Ascending aorta (tissue), 2 donors: ENCODE measurements around the gene CRYZL1. TPM values are rescaled to one million over a fixed set of nuclear protein-coding genes. Genes with fewer than 3 reads are reported as not detected.

ENCODE experiments used
- DNase-seq, 2 donors: peaks; one replicate each; pipeline ENCODE4 v3.0.0-alpha.2; 2019; ENCODE audit warnings: low spot score in 2 of 2
- H3K27ac ChIP-seq, 2 donors: fragments of 200-600 bp; sonication (generic); one replicate each; pipeline ENCODE4 v1.5.1; 2016 to 2017; ENCODE audit warnings: mild to moderate bottlenecking in 1 of 2
- H3K27me3 ChIP-seq: fragments of 200-600 bp; sonication (generic); one replicate; pipeline ENCODE4 v1.5.1; 2017
- H3K36me3 ChIP-seq, 2 donors: fragments of 200-600 bp; sonication (generic); one replicate each; pipeline ENCODE4 v1.5.1; 2016
- H3K4me1 ChIP-seq, 2 donors: fragments of 200-600 bp; sonication (generic); one replicate each; pipeline ENCODE4 v1.5.1; 2016 to 2017; ENCODE audit warnings: mild to moderate bottlenecking in 1 of 2
- H3K4me3 ChIP-seq, 2 donors: fragments of 200-600 bp; sonication (generic); one replicate each; pipeline ENCODE4 v1.5.1; 2016 to 2017; ENCODE audit warnings: mild to moderate bottlenecking in 1 of 2
- H3K9me3 ChIP-seq, 2 donors: fragments of 200-600 bp; sonication (generic); one replicate each; pipeline ENCODE4 v1.5.1; 2016
- CTCF ChIP-seq, 3 experiments: fragments of 200-600 bp in 2 of 3; fragments of 450-650 bp in 1 of 3; sonication (generic) in 2 of 3; IDR thresholded peaks; one replicate each; pipeline ENCODE4 v1.5.1; 2016 to 2019; ENCODE audit warnings: antibody characterized with exemption in 3 of 3, mild to moderate bottlenecking in 1 of 3, moderate library complexity in 1 of 3
- intact Hi-C: fragments of 100-400 bp; cut with DNase I; formaldehyde crosslinking; loops from one replicate; pipeline ENCODE4 v1.15.1; 2023
- total RNA-seq: library from RNA; depleted of rRNA; stranded (reverse); fragments of >200 nt; gene quantifications from one replicate; pipeline ENCODE4 v1.1.0, GENCODE V29; 2016

CRYZL1 gene
- total RNA-seq, 1 donor from 2014 or later: 20.0 TPM

DNA sequence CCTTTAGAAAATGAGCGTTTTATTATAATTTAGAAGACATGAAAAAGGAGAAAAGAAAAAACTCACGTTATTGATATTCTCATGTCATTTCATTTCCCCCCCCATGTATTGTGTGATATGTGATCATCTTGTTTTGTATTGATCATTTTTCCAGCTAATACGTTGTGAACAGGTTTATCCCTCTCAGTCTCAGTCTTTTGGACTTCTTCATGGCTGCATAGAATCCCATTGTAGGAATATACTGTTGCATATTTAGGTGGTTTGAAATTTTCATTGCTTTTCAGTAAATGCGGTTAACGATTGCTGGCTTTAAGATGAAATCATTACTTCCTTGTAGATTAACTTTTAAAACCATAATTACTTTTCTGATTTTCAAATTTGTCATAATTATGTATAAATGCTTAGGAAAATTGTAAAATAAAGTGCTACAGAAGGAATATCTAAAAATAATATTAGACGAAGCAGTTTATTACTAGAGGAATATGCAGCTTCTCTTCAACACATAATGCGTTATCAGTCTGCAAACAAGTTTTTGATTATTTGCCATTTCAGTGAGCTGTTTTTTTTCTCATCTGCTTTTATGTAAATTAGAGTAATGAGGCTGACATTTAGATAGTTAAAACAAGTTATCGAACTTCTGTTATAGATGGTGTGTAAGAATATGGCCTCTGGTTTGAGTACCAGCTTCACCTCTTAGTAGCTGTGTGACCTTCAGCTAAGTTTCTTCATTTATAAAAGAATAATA lies 96.9 kb downstream of the CRYZL1 start:
- intact Hi-C loops: no loop called here
- TF ChIP-seq CTCF (IDR thresholded peaks at IDR 0.05): no peak
- H3K27ac ChIP-seq: no peak overlapping the region
- peaks cover 19 to 25% of the 10 kb centered on the region in 2 donors for H3K36me3 ChIP-seq
- H3K9me3 ChIP-seq: no peaks in the 10 kb centered on the region
- peak overlapping the region; percentile 79 to 82 for H3K4me3 ChIP-seq
- DNase-seq: no peak
- peaks cover 0 to 18% of the 10 kb centered on the region in 2 donors for H3K4me1 ChIP-seq
- no peaks in the 10 kb centered on the region for H3K27me3 ChIP-seq

DNA sequence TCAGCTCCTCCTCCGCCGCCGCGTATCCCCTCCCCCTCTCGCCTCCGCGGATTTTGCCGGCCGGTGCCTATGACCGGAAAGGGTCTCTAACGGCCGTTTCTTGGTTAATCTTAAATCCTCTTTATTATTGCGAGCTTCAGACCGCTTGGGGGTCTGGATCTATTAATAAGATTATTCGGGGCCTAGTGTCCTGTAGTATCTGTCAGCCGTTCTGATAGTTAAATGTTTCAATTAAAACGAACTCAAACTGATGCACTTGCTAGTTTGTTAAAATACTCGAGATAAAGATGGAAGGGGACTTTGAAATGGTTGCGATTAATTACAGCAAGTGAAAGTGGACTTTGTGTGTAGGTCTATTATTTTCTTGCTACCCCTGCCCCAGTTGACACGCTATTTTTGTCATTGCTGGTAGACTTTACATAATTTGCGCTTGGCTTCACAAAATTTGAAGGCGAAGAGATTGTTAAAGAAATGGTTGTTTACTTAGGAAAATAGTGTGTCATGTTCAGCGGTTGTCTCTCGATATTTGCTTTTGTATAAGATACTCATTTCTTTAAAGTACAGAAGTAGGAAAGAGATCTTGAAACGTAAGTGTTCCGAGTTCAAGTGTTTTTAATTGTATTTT lies 97.9 kb downstream of the CRYZL1 start:
- intact Hi-C loops: no loop called here
- peak overlapping the region; percentile 79 to 82 for H3K4me3 ChIP-seq
- no peaks in the 10 kb centered on the region for H3K27me3 ChIP-seq
- peak overlapping the region; percentile 98 to 99 for H3K27ac ChIP-seq
- H3K36me3 ChIP-seq: peaks cover 14 to 24% of the 10 kb centered on the region in 2 donors
- peaks cover 0 to 18% of the 10 kb centered on the region in 2 donors for H3K4me1 ChIP-seq
- peak in 1 of 2 donors; percentile 81 for DNase-seq
- no peak for TF ChIP-seq CTCF (IDR thresholded peaks at IDR 0.05)
- no peaks in the 10 kb centered on the region for H3K9me3 ChIP-seq

- intact Hi-C loops: loop anchor here (1.0 kb wide), 3 partner anchors 45 to 99 kb away; partner anchors contain the start of genes DONSON and ITSN1
- peak; percentile 98 to 99 for DNase-seq
- H3K27me3 ChIP-seq: no peaks in the 10 kb centered on the region
- no peak for TF ChIP-seq CTCF (IDR thresholded peaks at IDR 0.05)
- no peaks in the 10 kb centered on the region for H3K9me3 ChIP-seq
- H3K4me3 ChIP-seq: peak within 1 kb of the TSS; percentile 79 to 82
- peak within 1 kb of the TSS; percentile 98 to 99 for H3K27ac ChIP-seq
- peaks cover 18 to 30% of the 10 kb centered on the region in 2 donors for H3K36me3 ChIP-seq
- H3K4me1 ChIP-seq: peaks cover 0 to 18% of the 10 kb centered on the region in 2 donors
Observed at GRCh38 chr21:33542640-33543504, 98.7 kb downstream of the CRYZL1 start, which contains the start of gene SON. SON (plus strand) TSS chr21:33543038; CDS start chr21:33543093, 55 bp downstream.

DNA sequence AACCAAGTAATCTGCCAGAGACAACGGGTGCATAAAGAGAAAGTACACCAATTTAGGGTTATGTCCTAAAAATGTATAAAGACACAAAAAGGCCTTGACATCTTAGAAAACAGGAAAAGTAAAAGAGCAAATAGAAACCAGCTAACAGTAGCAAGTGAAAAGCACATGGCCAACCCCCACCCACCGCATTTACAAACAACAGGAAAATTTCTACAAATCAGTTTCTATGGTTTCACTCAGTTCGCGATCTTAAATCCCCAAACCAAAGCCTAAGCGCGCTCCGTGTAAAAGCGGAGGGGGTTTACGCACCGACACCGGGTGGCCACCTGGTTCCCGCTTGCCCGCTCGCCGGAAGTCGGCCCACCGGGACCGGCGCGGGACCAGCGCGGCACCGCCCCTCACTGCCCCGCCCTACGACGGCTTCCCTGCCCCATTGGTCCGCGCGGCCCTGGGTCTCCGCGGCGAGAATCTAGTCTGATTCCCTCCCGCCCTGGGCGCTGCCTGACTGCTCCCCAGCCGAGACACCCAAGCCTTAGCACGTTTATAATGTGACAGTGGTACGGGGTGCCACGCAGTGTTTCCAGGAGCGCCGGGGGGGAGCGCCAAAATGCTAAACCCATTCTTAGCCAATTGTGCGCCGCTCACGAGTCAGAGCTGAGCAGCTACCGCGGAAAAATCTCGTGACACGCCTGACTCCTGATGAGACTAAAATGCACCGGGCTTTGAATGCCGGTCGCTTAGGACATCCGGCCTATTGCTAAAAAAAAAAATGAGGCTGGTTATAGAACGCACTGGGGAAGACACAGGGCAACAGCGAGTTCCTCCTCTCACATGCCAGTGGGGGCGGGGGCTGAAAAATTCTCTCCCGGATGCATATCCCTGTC lies 99.5 kb downstream of the CRYZL1 start, which contains the start of gene GART:
Gene GART (minus strand): TSS at position 362 of the 884 bp plus-strand sequence. CDS start 2,802 bp downstream, outside the sequence.
- intact Hi-C loops: loop anchor here (1.0 kb wide), 3 partner anchors 46 to 100 kb away; partner anchors contain the start of genes DONSON and ITSN1
- DNase-seq: peak; percentile 25 to 89
- Histone ChIP-seq H3K27ac (peak within 1 kb of the TSS; percentile 98 to 99), H3K27me3 (no peaks in the 10 kb centered on the region), H3K4me1 (peaks cover 0 to 18% of the 10 kb centered on the region in 2 donors), H3K9me3 (no peaks in the 10 kb centered on the region), H3K4me3 (peak within 1 kb of the TSS; percentile 79 to 82), H3K36me3 (peaks cover 21 to 30% of the 10 kb centered on the region in 2 donors)
- no peak for TF ChIP-seq CTCF (IDR thresholded peaks at IDR 0.05)
